HCT116 (cell line): Measurements from ENCODE around the gene PHF13. TPM values are rescaled to one million over a fixed set of nuclear protein-coding genes. Genes with fewer than 3 reads are reported as not detected.

ENCODE experiments used
- ATAC-seq: fragments of 200-7000 bp; cut with Tn5 transposase; 2 replicates; pipeline ENCODE4 v1.9.1; 2020; ENCODE audit warnings: mild to moderate bottlenecking, moderate library complexity
- BruUV-seq: library from RNA; stranded (reverse); fragments of 400-500 nt; replicated peaks from 2 replicates; lab custom pipeline; 2021; lab: Mats Ljungman, UMichigan
- CTCF ChIA-PET: fragments of 300-600 bp; sonication (Branson Sonifier 250); formaldehyde crosslinking; loops from one replicate; lab custom pipeline; 2021; ENCODE audit warnings: antibody characterized with exemption; lab: Charles Lee
- POLR2A ChIA-PET: fragments of 300-600, 350-600 bp; sonication (Branson Sonifier 250); formaldehyde crosslinking; loops from one replicate; lab custom pipeline; 2021; ENCODE audit warnings: antibody characterized with exemption; lab: Charles Lee
- RAD21 ChIA-PET, 2 experiments: fragments of 300-600 bp; sonication (Branson Sonifier 250); formaldehyde crosslinking; loops; one replicate each; lab custom pipeline; 2023; ENCODE audit warnings: low total read pairs in 2 of 2; ENCODE audit not compliant: uncharacterized antibody in 2 of 2, unreplicated experiment in 2 of 2, low non-redundant PET in 1 of 2; lab: Charles Lee
- DNase-seq: peaks from one replicate; pipeline ENCODE4 v3.0.0-alpha.2; 2010; ENCODE audit warnings: low read depth, low spot score
- H2AFZ ChIP-seq: fragments of 200-600 bp; shearing (Covaris generic), sonication (generic); 2 replicates; pipeline ENCODE4 v1.6.1; 2017; ENCODE audit warnings: low read depth, mixed run types, mixed read lengths, antibody characterized with exemption, low read length; ENCODE audit not compliant: poor library complexity, severe bottlenecking
- H3K27ac ChIP-seq: 2 replicates; pipeline ENCODE4 v1.5.1; 2012; ENCODE audit warnings: low read depth, low read length
- H3K27me3 ChIP-seq: fragments of 200-600 bp; sonication (generic); 2 replicates; pipeline ENCODE4 v1.6.1; 2016; ENCODE audit warnings: mixed run types, low read length, mixed read lengths; ENCODE audit not compliant: insufficient read depth
- H3K36me3 ChIP-seq, 2 experiments: fragments of 200-500 bp in 1 of 2; fragments of 200-600 bp in 1 of 2; sonication (Bioruptor generic) in 1 of 2; sonication (generic) in 1 of 2; 2 replicates each; pipeline versions ENCODE4 v1.5.1 to v1.6.1; 2014 to 2016; ENCODE audit warnings: low read length in 2 of 2, inconsistent platforms in 1 of 2, mixed read lengths in 1 of 2, mixed run types in 1 of 2; ENCODE audit not compliant: insufficient read depth in 2 of 2, control insufficient read depth in 1 of 2
- H3K4me1 ChIP-seq, 2 experiments: fragments of 200-600 bp in 1 of 2; sonication (generic) in 1 of 2; 2 replicates each; pipeline versions ENCODE4 v1.5.1 to v1.6.1; 2012 to 2017; ENCODE audit warnings: low read length in 2 of 2, inconsistent platforms in 1 of 2, mild to moderate bottlenecking in 1 of 2, mixed read lengths in 1 of 2, mixed run types in 1 of 2, moderate library complexity in 1 of 2; ENCODE audit not compliant: insufficient read depth in 2 of 2, control insufficient read depth in 1 of 2
- H3K4me2 ChIP-seq: fragments of 200-600 bp; sonication (generic); 2 replicates; pipeline ENCODE4 v1.6.1; 2017; ENCODE audit warnings: mixed run types, low read length, mixed read lengths
- H3K4me3 ChIP-seq, 2 experiments: fragments of 200-600 bp in 1 of 2; sonication (generic) in 1 of 2; replicated peaks in 1 of 2; 2 replicates each; pipeline ENCODE4 v1.5.1; 2011 to 2016; ENCODE audit warnings: low read length in 2 of 2, control low read depth in 1 of 2, low read depth in 1 of 2, mild to moderate bottlenecking in 1 of 2, mixed read lengths in 1 of 2, mixed run types in 1 of 2
- H3K79me2 ChIP-seq: fragments of 200-600 bp; sonication (generic); 2 replicates; pipeline ENCODE4 v1.6.1; 2017; ENCODE audit warnings: mild to moderate bottlenecking, mixed run types, low read length, moderate library complexity, mixed read lengths; ENCODE audit not compliant: insufficient read depth
- H3K9ac ChIP-seq: fragments of 200-600 bp; sonication (generic); 2 replicates; pipeline ENCODE4 v1.6.1; 2016; ENCODE audit warnings: low read length, mixed read lengths
- H3K9me2 ChIP-seq: fragments of 200-600 bp; sonication (generic), shearing (Covaris generic); 2 replicates; pipeline ENCODE4 v1.6.1; 2017; ENCODE audit warnings: mixed run types, mild to moderate bottlenecking, moderate library complexity; ENCODE audit not compliant: insufficient read depth
- H3K9me3 ChIP-seq, 2 experiments: fragments of 200-500 bp in 1 of 2; fragments of 200-600 bp in 1 of 2; sonication (Bioruptor generic) in 1 of 2; sonication (generic) in 1 of 2; 2 replicates each; pipeline ENCODE4 v1.6.1; 2014 to 2017; ENCODE audit warnings: low read length in 2 of 2, mixed read lengths in 2 of 2, inconsistent platforms in 1 of 2, low read depth in 1 of 2, mild to moderate bottlenecking in 1 of 2, mixed run types in 1 of 2, moderate library complexity in 1 of 2; ENCODE audit not compliant: control insufficient read depth in 1 of 2, insufficient read depth in 1 of 2
- H4K20me1 ChIP-seq: fragments of 200-600 bp; sonication (generic), shearing (Covaris generic); 2 replicates; pipeline ENCODE4 v1.6.1; 2017; ENCODE audit warnings: mixed run types, mild to moderate bottlenecking, moderate library complexity; ENCODE audit not compliant: insufficient read depth
- CEBPB ChIP-seq: IDR thresholded peaks from 2 replicates; pipeline ENCODE4 v1.6.1; 2012; ENCODE audit warnings: low read depth
- EGR1 ChIP-seq: IDR thresholded peaks from 2 replicates; pipeline ENCODE4 v1.6.1; 2012; ENCODE audit warnings: low read depth
- EZH2 ChIP-seq: fragments of 200-600 bp; sonication (generic); IDR thresholded peaks from 2 replicates; pipeline ENCODE4 v1.6.1; 2017; ENCODE audit warnings: antibody characterized with exemption, mixed run types
- EZH2phosphoT487 ChIP-seq: fragments of 200-600 bp; IDR thresholded peaks from 2 replicates; pipeline ENCODE4 v1.6.1; 2018; ENCODE audit warnings: antibody characterized with exemption, borderline replicate concordance
- JUND ChIP-seq: IDR thresholded peaks from 2 replicates; pipeline ENCODE4 v1.6.1; 2012
- POLR2A ChIP-seq: IDR thresholded peaks from 2 replicates; pipeline ENCODE4 v1.7.0; 2011; ENCODE audit warnings: borderline replicate concordance; ENCODE audit not compliant: insufficient read depth, insufficient read length; ENCODE audit errors: extremely low read depth
- intact Hi-C: fragments of 100-400 bp; cut with micrococcal nuclease; formaldehyde crosslinking; loops from 2 replicates; pipeline ENCODE4 v1.10.0; 2022
- total RNA-seq: library from RNA; stranded (reverse); gene quantifications from one replicate; pipeline ENCODE4 v1.2.1, GENCODE V29; 2021; ENCODE audit not compliant: unreplicated experiment
- TF ChIP-seq, protein P1 (sequence below): IDR thresholded peaks from 2 replicates; pipeline ENCODE4 v1.6.1; 2012; ENCODE audit warnings: low read depth
- TF ChIP-seq, protein P2 (sequence below): IDR thresholded peaks from 2 replicates; pipeline ENCODE4 v1.6.1; 2012
- TF ChIP-seq, protein P3 (sequence below): IDR thresholded peaks from 2 replicates; pipeline ENCODE4 v1.6.1; 2012

Gene PHF13
- total RNA-seq, 1 experiment from 2014 or later = 25.8 TPM

DNA sequence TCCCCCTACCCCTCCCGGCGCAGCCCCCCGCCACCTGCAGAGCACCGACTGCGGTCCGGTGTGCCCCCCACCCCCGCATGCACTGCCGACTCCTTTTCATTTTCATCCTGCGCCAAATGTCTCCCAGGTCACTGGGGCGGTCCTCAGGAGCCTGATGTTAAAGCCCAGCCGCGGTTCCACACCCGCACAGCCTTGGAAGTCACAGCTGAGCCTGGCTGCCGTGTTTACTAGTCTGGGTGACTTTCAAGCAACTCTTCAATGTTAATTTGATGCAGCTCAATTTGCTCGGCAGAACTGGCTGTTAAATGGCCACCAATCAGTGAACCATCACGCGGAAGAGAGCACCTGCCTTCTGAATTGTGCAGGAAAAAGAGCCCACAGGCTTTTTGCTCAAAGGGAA, 38.4 kb downstream of the PHF13 start:
- H3K9me2 ChIP-seq = no peaks in the 10 kb centered on the region
- no peaks in the 10 kb centered on the region for H4K20me1 ChIP-seq
- DNase-seq (no peak), ATAC-seq (no peak)
- TF ChIP-seq EZH2 (no peak), JUND (no peak), EZH2phosphoT487 (no peak), CEBPB (no peak), POLR2A (no peak), EGR1 (no peak)
- TF ChIP-seq, protein P1, sequence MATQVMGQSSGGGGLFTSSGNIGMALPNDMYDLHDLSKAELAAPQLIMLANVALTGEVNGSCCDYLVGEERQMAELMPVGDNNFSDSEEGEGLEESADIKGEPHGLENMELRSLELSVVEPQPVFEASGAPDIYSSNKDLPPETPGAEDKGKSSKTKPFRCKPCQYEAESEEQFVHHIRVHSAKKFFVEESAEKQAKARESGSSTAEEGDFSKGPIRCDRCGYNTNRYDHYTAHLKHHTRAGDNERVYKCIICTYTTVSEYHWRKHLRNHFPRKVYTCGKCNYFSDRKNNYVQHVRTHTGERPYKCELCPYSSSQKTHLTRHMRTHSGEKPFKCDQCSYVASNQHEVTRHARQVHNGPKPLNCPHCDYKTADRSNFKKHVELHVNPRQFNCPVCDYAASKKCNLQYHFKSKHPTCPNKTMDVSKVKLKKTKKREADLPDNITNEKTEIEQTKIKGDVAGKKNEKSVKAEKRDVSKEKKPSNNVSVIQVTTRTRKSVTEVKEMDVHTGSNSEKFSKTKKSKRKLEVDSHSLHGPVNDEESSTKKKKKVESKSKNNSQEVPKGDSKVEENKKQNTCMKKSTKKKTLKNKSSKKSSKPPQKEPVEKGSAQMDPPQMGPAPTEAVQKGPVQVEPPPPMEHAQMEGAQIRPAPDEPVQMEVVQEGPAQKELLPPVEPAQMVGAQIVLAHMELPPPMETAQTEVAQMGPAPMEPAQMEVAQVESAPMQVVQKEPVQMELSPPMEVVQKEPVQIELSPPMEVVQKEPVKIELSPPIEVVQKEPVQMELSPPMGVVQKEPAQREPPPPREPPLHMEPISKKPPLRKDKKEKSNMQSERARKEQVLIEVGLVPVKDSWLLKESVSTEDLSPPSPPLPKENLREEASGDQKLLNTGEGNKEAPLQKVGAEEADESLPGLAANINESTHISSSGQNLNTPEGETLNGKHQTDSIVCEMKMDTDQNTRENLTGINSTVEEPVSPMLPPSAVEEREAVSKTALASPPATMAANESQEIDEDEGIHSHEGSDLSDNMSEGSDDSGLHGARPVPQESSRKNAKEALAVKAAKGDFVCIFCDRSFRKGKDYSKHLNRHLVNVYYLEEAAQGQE = no peak
- TF ChIP-seq, protein P2, sequence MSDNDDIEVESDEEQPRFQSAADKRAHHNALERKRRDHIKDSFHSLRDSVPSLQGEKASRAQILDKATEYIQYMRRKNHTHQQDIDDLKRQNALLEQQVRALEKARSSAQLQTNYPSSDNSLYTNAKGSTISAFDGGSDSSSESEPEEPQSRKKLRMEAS = no peak
- TF ChIP-seq, protein P3, sequence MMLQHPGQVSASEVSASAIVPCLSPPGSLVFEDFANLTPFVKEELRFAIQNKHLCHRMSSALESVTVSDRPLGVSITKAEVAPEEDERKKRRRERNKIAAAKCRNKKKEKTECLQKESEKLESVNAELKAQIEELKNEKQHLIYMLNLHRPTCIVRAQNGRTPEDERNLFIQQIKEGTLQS = no peak
- no peaks in the 10 kb centered on the region for H3K4me1 ChIP-seq
- ChIA-PET CTCF (no interaction called here), RAD21 (no interaction called here), POLR2A (no interaction called here)
- no peak overlapping the region for H2AFZ ChIP-seq
- H3K79me2 ChIP-seq = peaks cover 8% of the 10 kb centered on the region; the same call in 1 of the 2 replicates
- H3K27me3 ChIP-seq = no peaks in the 10 kb centered on the region
- peaks cover 13 to 29% of the 10 kb centered on the region in 2 experiments for H3K36me3 ChIP-seq
- BruUV-seq = no TSS peak
- no peak overlapping the region for H3K27ac ChIP-seq
- H3K9ac ChIP-seq = no peak overlapping the region
- intact Hi-C loops = no loop called here
- no peaks in the 10 kb centered on the region for H3K9me3 ChIP-seq
- H3K4me3 ChIP-seq = no peak overlapping the region
- no peak overlapping the region for H3K4me2 ChIP-seq
